Mesodermal cell (in vitro differentiated cells): ENCODE measurements around the gene HECW1.
"Not testable (repeated sequence)": the region's sequence is repeated elsewhere in the genome, so short reads cannot be mapped to it uniquely, and the experiment has no call there.

ENCODE experiments used
- H3K27ac ChIP-seq: 2 replicates; pipeline ENCODE4 v1.7.0; 2013; ENCODE audit warnings: mild to moderate bottlenecking, low read depth, low read length, moderate library complexity; ENCODE audit not compliant: severe bottlenecking
- H3K36me3 ChIP-seq: 2 replicates; pipeline ENCODE4 v1.7.1; 2013; ENCODE audit warnings: mild to moderate bottlenecking, low read length, moderate library complexity; ENCODE audit not compliant: control insufficient read depth, insufficient read depth
- H3K4me1 ChIP-seq: one replicate; pipeline ENCODE4 v1.7.1; 2013; ENCODE audit warnings: mild to moderate bottlenecking, low read length; ENCODE audit not compliant: insufficient read depth, control insufficient read depth, poor library complexity, severe bottlenecking
- H3K4me3 ChIP-seq: 2 replicates; pipeline ENCODE4 v1.7.0; 2013; ENCODE audit warnings: low read length, control low read depth, mild to moderate bottlenecking; ENCODE audit not compliant: insufficient read depth, poor library complexity, severe bottlenecking; ENCODE audit errors: extremely low read depth
- H3K9me3 ChIP-seq: 2 replicates; pipeline ENCODE4 v1.7.1; 2013; ENCODE audit warnings: mild to moderate bottlenecking, low read length, moderate library complexity; ENCODE audit not compliant: control insufficient read depth
- WGBS, 2 experiments: methylation state at CpG; one replicate each; pipeline ENCODE4 v1.1.5; 2013; ENCODE audit warnings: missing lambda C conversion rate in 2 of 2; ENCODE audit not compliant: insufficient coverage in 2 of 2; 5-methylcytosine and 5-hydroxymethylcytosine counted together

Gene HECW1

GRCh38 chr7:43559171-43559945 lies 446.9 kb downstream of the HECW1 start:
- 93 to 94% methylated on average over 6 to 10 of the region's 14 CpGs for WGBS, 2 experiments
- Histone ChIP-seq H3K36me3 (no peaks in the 10 kb centered on the region), H3K27ac (no peak overlapping the region), H3K4me3 (no peak overlapping the region), H3K4me1 (no peaks in the 10 kb centered on the region), H3K9me3 (no peaks in the 10 kb centered on the region)

GRCh38 chr7:43559946-43560335 lies 447.5 kb downstream of the HECW1 start:
- Histone ChIP-seq H3K27ac (no peak overlapping the region), H3K9me3 (no peaks in the 10 kb centered on the region), H3K36me3 (no peaks in the 10 kb centered on the region), H3K4me3 (no peak overlapping the region), H3K4me1 (no peaks in the 10 kb centered on the region)
- WGBS, 2 experiments = 80 to 90% methylated on average over 1 to 2 of the region's 2 CpGs

- no peaks in the 10 kb centered on the region for H3K4me1 ChIP-seq
- 91 to 94% methylated on average over 6 to 7 of the region's 7 CpGs for WGBS, 2 experiments
- H3K27ac ChIP-seq = no peak overlapping the region
- H3K36me3 ChIP-seq = no peaks in the 10 kb centered on the region
- no peak overlapping the region for H3K4me3 ChIP-seq
- no peaks in the 10 kb centered on the region for H3K9me3 ChIP-seq
These were observed 448.4 kb downstream of the HECW1 start for GRCh38 chr7:43560742-43561330.

- H3K4me1 ChIP-seq = no peaks in the 10 kb centered on the region
- no peak overlapping the region for H3K4me3 ChIP-seq
- 100% methylated on average over 2 of the region's 3 CpGs; no CpG with 5 or more reads in 1 of the 2 experiments for WGBS, 2 experiments
- no peaks in the 10 kb centered on the region for H3K9me3 ChIP-seq
- no peak overlapping the region for H3K27ac ChIP-seq
- H3K36me3 ChIP-seq = no peaks in the 10 kb centered on the region
These were observed 449.9 kb downstream of the HECW1 start for GRCh38 chr7:43562383-43562782.

- no peaks in the 10 kb centered on the region for H3K36me3 ChIP-seq
- no peaks in the 10 kb centered on the region for H3K4me1 ChIP-seq
- WGBS, 2 experiments = 95 to 96% methylated on average over 2 to 3 of the region's 6 CpGs
- no peak overlapping the region for H3K27ac ChIP-seq
- H3K9me3 ChIP-seq = no peaks in the 10 kb centered on the region
- H3K4me3 ChIP-seq = no peak overlapping the region
These were observed 453.3 kb downstream of the HECW1 start for GRCh38 chr7:43565786-43566185.

- peaks cover 7% of the 10 kb centered on the region for H3K4me1 ChIP-seq
- no peaks in the 10 kb centered on the region for H3K9me3 ChIP-seq
- no peak overlapping the region for H3K4me3 ChIP-seq
- H3K27ac ChIP-seq = no peak overlapping the region
- 96 to 98% methylated on average over 4 to 5 of the region's 6 CpGs for WGBS, 2 experiments
- no peaks in the 10 kb centered on the region for H3K36me3 ChIP-seq
These were observed 456.1 kb downstream of the HECW1 start for GRCh38 chr7:43568529-43568928.

GRCh38 chr7:43569424-43569823 lies 457.0 kb downstream of the HECW1 start:
- Histone ChIP-seq H3K36me3 (no peaks in the 10 kb centered on the region), H3K9me3 (no peaks in the 10 kb centered on the region), H3K27ac (no peak overlapping the region), H3K4me1 (peaks cover 7% of the 10 kb centered on the region), H3K4me3 (no peak overlapping the region)
- 100% methylated on average over 1 to 2 of the region's 4 CpGs for WGBS, 2 experiments

- H3K4me1 ChIP-seq = peaks cover 7% of the 10 kb centered on the region
- no peaks in the 10 kb centered on the region for H3K9me3 ChIP-seq
- no peak overlapping the region for H3K4me3 ChIP-seq
- H3K27ac ChIP-seq = no peak overlapping the region
- WGBS, 2 experiments = 88 to 97% methylated on average over 2 to 4 of the region's 4 CpGs
- no peaks in the 10 kb centered on the region for H3K36me3 ChIP-seq
These were observed 458.4 kb downstream of the HECW1 start for GRCh38 chr7:43570688-43571365.

- Histone ChIP-seq H3K36me3 (no peaks in the 10 kb centered on the region), H3K4me1 (peaks cover 13% of the 10 kb centered on the region), H3K9me3 (no peaks in the 10 kb centered on the region), H3K4me3 (no peak overlapping the region), H3K27ac (no peak overlapping the region)
- WGBS, 2 experiments = 56 to 100% methylated on average over 1 of the region's 1 CpG
These were observed 460.1 kb downstream of the HECW1 start for GRCh38 chr7:43572516-43573049.

GRCh38 chr7:43573832-43574231 lies 461.4 kb downstream of the HECW1 start:
- H3K4me3 ChIP-seq, H3K36me3 ChIP-seq, H3K27ac ChIP-seq, H3K9me3 ChIP-seq: not testable (repeated sequence)
- WGBS, 2 experiments = 100% methylated on average over 1 of the region's 2 CpGs
- H3K4me1 ChIP-seq = peaks cover 18% of the 10 kb centered on the region
